NCI-H524 treated with DMSO at 0.1 percent for 48 hours (cell line): ENCODE results near the gene BEND2.
"Not testable (repeated sequence)": the region's sequence is repeated elsewhere in the genome, so short reads cannot be mapped to it uniquely, and the experiment has no call there.

Experiments used
- DNase-seq: peaks from one replicate; lab custom pipeline; 2025; lab: John Stamatoyannopoulos, UW

The BEND2 gene

GRCh38 chrX:18220786-18221185 is at the start of gene BEND2:
Gene BEND2 (minus strand): TSS chrX:18220886. CDS start chrX:18220750, 136 bp downstream.
- no peak for DNase-seq

- DNase-seq: no peak
Measured at GRCh38 chrX:18255059-18255458, 34.4 kb upstream of the BEND2 start.

- no peak for DNase-seq
Measured at GRCh38 chrX:18252644-18253359, 32.1 kb upstream of the BEND2 start.

GRCh38 chrX:18229646-18230045 is 9.0 kb upstream of the BEND2 start:
- DNase-seq: not testable (repeated sequence)

GRCh38 chrX:18228069-18228468 is 7.4 kb upstream of the BEND2 start:
- DNase-seq: no peak

GRCh38 chrX:18227458-18227857 is 6.8 kb upstream of the BEND2 start:
- DNase-seq: no peak

- no peak for DNase-seq
Measured at GRCh38 chrX:18210470-18210869, 10.2 kb downstream of the BEND2 start.

- DNase-seq: no peak
Measured at GRCh38 chrX:18206657-18207056, 14.0 kb downstream of the BEND2 start.

- no peak for DNase-seq
Measured at GRCh38 chrX:18203631-18204030, 17.1 kb downstream of the BEND2 start.

- DNase-seq: no peak
Measured at GRCh38 chrX:18194688-18195087, 26.0 kb downstream of the BEND2 start.

- DNase-seq: no peak
Measured at GRCh38 chrX:18179446-18179845, 41.2 kb downstream of the BEND2 start.

- no peak for DNase-seq
Measured at GRCh38 chrX:18174971-18175370, 45.7 kb downstream of the BEND2 start.

GRCh38 chrX:18174209-18174608 is 46.5 kb downstream of the BEND2 start:
- no peak for DNase-seq

- DNase-seq: no peak
Measured at GRCh38 chrX:18173494-18174180, 47.0 kb downstream of the BEND2 start.

- DNase-seq: no peak
Measured at GRCh38 chrX:18172970-18173369, 47.7 kb downstream of the BEND2 start.

- no peak for DNase-seq
Measured at GRCh38 chrX:18170910-18171309, 49.8 kb downstream of the BEND2 start.

GRCh38 chrX:18166068-18166467 is 54.6 kb downstream of the BEND2 start:
- DNase-seq: no peak

GRCh38 chrX:18160369-18160768 is 60.3 kb downstream of the BEND2 start:
- DNase-seq: no peak

GRCh38 chrX:18158963-18159362 is 61.7 kb downstream of the BEND2 start:
- no peak for DNase-seq

- DNase-seq: no peak
Measured at GRCh38 chrX:18151649-18152048, 69.0 kb downstream of the BEND2 start.

- DNase-seq: no peak
Measured at GRCh38 chrX:18151157-18151556, 69.5 kb downstream of the BEND2 start.

- no peak for DNase-seq
Measured at GRCh38 chrX:18149454-18149853, 71.2 kb downstream of the BEND2 start.

GRCh38 chrX:18146954-18147353 is 73.7 kb downstream of the BEND2 start:
- DNase-seq: no peak

GRCh38 chrX:18146009-18146408 is 74.7 kb downstream of the BEND2 start:
- no peak for DNase-seq
